A673 (cell line): ENCODE measurements around the gene MPV17. TPM values are rescaled to one million over a fixed set of nuclear protein-coding genes. Genes with fewer than 3 reads are reported as not detected.

Experiments
- Bru-seq: library from RNA; stranded (reverse); fragments of 400-500 nt; gene quantifications from one replicate; lab custom pipeline; 2021; lab: Mats Ljungman, UMichigan
- BruChase-seq, 2 experiments: library from RNA; stranded (reverse); fragments of 400-500 nt; gene quantifications; one replicate each; lab custom pipeline; 2021; lab: Mats Ljungman, UMichigan
- BruUV-seq: library from RNA; stranded (reverse); fragments of 400-500 nt; replicated peaks from 2 replicates; lab custom pipeline; 2021; lab: Mats Ljungman, UMichigan
- CTCF ChIA-PET: fragments of 300-600 bp; sonication (Branson Sonifier 250); formaldehyde crosslinking; loops from one replicate; lab custom pipeline; 2022; ENCODE audit warnings: antibody characterized with exemption; lab: Charles Lee
- POLR2A ChIA-PET: fragments of 300-600 bp; sonication (Branson Sonifier 250); formaldehyde crosslinking; loops from one replicate; lab custom pipeline; 2022; ENCODE audit warnings: antibody characterized with exemption; ENCODE audit not compliant: low non-redundant PET; lab: Charles Lee
- DNase-seq: peaks from one replicate; pipeline ENCODE4 v3.0.0-alpha.2; 2015; ENCODE audit warnings: low spot score
- H3K27ac ChIP-seq: fragments of 200-600 bp; sonication (generic); 2 replicates; pipeline ENCODE4 v1.5.1; 2016; ENCODE audit warnings: mixed run types, low read depth, mild to moderate bottlenecking, mixed read lengths, antibody characterized with exemption, low read length; ENCODE audit not compliant: poor library complexity, severe bottlenecking
- H3K27me3 ChIP-seq: fragments of 200-600 bp; sonication (generic); replicated peaks from 2 replicates; pipeline ENCODE4 v1.6.1; 2017; ENCODE audit warnings: mixed run types, low read depth, mild to moderate bottlenecking, mixed read lengths, antibody characterized with exemption, low read length; ENCODE audit not compliant: insufficient read depth, poor library complexity
- H3K36me3 ChIP-seq: fragments of 200-600 bp; sonication (generic); 2 replicates; pipeline ENCODE4 v1.6.1; 2016; ENCODE audit warnings: mixed run types, mild to moderate bottlenecking, mixed read lengths, antibody characterized with exemption, low read length; ENCODE audit not compliant: insufficient read depth, poor library complexity, severe bottlenecking
- H3K4me1 ChIP-seq: fragments of 200-600 bp; sonication (generic); 2 replicates; pipeline ENCODE4 v1.6.1; 2017; ENCODE audit warnings: mixed run types, mild to moderate bottlenecking, mixed read lengths, antibody characterized with exemption, low read length; ENCODE audit not compliant: insufficient read depth, poor library complexity, severe bottlenecking
- H3K4me3 ChIP-seq: fragments of 200-600 bp; sonication (generic); 2 replicates; pipeline ENCODE4 v1.5.1; 2016; ENCODE audit warnings: low read depth, mixed run types, mild to moderate bottlenecking, mixed read lengths, low read length; ENCODE audit not compliant: poor library complexity, severe bottlenecking
- H3K9me3 ChIP-seq: fragments of 200-600 bp; sonication (generic); 2 replicates; pipeline ENCODE4 v1.6.1; 2016; ENCODE audit warnings: mixed run types, low read depth, mild to moderate bottlenecking, mixed read lengths, antibody characterized with exemption, low read length; ENCODE audit not compliant: poor library complexity, severe bottlenecking
- CTCF ChIP-seq: fragments of 300-800, 200-600 bp; sonication (generic); conservative IDR thresholded peaks from 2 replicates; pipeline ENCODE4 v1.5.1; 2017; ENCODE audit warnings: low read depth, mild to moderate bottlenecking, antibody characterized with exemption, low read length, moderate library complexity, mixed read lengths
- EZH2 ChIP-seq: fragments of 200-600 bp; sonication (generic); IDR thresholded peaks from 2 replicates; pipeline ENCODE4 v1.6.1; 2017; ENCODE audit warnings: borderline replicate concordance, low read depth, mild to moderate bottlenecking, mixed read lengths, antibody characterized with exemption, low read length; ENCODE audit not compliant: poor library complexity, severe bottlenecking
- intact Hi-C: fragments of 100-400 bp; cut with micrococcal nuclease; formaldehyde crosslinking; loops from one replicate; pipeline ENCODE4 v1.10.0; 2022; ENCODE audit not compliant: unreplicated experiment
- long read RNA-seq: library from polyadenylated mRNA; stranded (forward); transcript quantifications from one replicate; pipeline ENCODE4 v2.0.0, GENCODE V29; 2022
- total RNA-seq: library from RNA; stranded (reverse); gene quantifications from 2 replicates; pipeline ENCODE4 v1.2.3, GENCODE V29; 2021

The MPV17 gene
- total RNA-seq (63.4 and 66.3 TPM in 2 replicates), Bru-seq, nascent RNA (percentile 64 among the genes with signal in this experiment), BruChase-seq, experiment 1, labeled RNA remaining after a 2-hour chase (percentile 69 among the genes with signal in this experiment), BruChase-seq, experiment 2, labeled RNA remaining after a 6-hour chase (percentile 73 among the genes with signal in this experiment)
- long read RNA-seq, transcript MPV17-203 (8 exons, 1,005 nt), result major isoform, 33 of 61 reads
- long read RNA-seq, partial matches to known transcripts, result 3 of 61 reads
- long read RNA-seq, other reads (novel, unspliced or antisense), result 17 of 61 reads

DNA sequence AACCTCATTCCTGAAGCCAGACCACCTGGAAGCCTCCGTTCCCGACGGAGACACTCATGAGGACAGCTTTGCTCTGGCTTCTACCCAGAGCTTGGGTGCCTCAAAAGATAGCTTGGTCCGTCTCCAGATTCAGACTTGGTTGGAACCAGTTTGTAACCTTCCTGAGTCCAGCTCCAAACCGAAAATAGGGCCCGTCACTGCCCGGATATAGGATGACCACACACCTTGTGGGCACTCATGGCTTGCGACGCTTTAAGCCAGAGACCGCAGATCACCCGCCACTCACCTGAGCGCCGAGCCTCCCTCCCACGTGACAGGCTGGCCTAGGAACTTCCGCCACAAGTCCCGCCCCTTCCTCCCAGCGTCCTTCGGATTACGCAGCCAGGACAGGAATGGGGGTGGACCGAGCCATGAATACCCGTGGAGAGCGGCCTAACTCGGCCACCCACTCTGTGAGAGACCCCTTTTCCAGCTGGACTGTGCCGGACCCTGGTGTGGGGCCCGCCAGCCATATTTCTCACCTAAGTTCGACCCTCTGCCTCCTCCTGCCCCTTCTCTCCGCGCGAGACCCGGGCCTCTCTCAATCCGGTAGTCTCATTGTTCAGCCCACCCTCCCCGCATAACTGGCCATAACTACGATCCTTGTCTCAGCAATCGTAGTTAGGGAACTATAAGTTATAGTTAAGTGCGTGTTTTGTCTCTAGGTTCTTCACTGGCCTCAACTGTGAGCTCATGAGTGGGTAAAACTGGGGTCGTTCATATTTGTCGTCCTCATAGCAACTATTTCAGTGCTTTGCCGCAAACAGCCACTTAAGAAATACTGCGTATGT lies at the start of gene MPV17:
MPV17 (minus strand) TSS at position 332 of the 830 bp plus-strand sequence. CDS start 580 bp downstream, outside the sequence.
- BruUV-seq, result TSS peak; percentile 96
- Histone ChIP-seq H3K27me3 (no peaks in the 10 kb centered on the region), H3K9me3 (no peaks in the 10 kb centered on the region), H3K4me1 (peaks cover 6% of the 10 kb centered on the region), H3K36me3 (peaks cover 17% of the 10 kb centered on the region), H3K27ac (peak within 1 kb of the TSS; percentile 96), H3K4me3 (peak within 1 kb of the TSS; percentile 65)
- intact Hi-C loops, result no loop called here
- peak; percentile 92 for DNase-seq
- no peak for TF ChIP-seq EZH2
- TF ChIP-seq CTCF, result no peak
- POLR2A ChIA-PET, result interaction anchor here (0.5 kb wide), 1 partner anchor 17 kb away, joined by 5 read pairs; no protein-coding TSS in a partner anchor
- CTCF ChIA-PET, result interaction anchor here (0.6 to 1.0 kb wide), 2 partner anchors 44 to 198 kb away, joined by 4 to 6 read pairs; no protein-coding TSS in a partner anchor

DNA sequence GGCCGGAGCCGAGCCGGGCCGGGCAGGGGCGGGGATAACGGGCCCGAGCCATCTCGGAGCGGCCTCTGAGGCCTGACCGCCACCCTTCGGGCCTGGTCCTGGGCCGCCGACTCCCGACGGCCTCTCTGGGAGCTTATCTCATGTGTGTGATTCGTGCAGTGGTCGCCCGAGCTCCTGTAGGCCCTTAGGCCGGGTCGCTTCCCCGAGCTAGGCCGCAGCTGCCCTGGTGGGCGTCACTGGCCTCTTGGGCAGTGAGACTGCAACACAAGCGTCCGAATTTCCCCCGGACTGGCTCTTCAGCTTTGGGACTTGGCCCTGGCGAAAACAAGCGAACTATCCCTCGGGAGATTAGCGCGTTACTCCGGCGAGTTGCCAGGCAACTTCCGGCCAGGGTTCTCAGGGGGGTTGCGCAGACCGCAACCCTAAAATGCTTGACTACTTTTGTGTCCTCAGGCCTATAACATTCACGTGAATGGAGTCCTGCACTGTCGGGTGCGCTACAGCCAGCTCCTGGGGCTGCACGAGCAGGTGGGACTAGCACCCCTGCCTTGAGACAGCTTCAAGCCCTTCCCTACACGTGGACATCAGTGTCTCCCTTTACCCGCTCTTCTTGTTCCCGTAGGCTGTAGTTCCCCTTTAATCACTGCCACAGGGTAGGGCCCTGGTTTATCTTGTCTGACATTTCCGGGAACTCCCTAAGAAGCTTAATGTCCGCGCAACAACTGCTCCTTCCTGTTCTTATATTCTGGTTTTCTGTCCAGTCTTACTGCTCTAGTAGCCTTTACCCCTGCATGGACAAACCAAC lies 48.1 kb upstream of the MPV17 start:
- H3K36me3 ChIP-seq, result peaks cover 64% of the 10 kb centered on the region
- peaks cover 17% of the 10 kb centered on the region for H3K4me1 ChIP-seq
- TF ChIP-seq CTCF, result no peak
- no peak for TF ChIP-seq EZH2
- ChIA-PET CTCF (no interaction called here), POLR2A (no interaction called here)
- peak overlapping the region; percentile 94 for H3K27ac ChIP-seq
- no peaks in the 10 kb centered on the region for H3K9me3 ChIP-seq
- peak overlapping the region; percentile 95 for H3K4me3 ChIP-seq
- intact Hi-C loops, result loop anchor here (1.0 to 5.0 kb wide), 3 partner anchors 15 to 159 kb away; partner anchors contain the start of genes ATRAID, GTF3C2, SLC30A3 and SLC5A6
- no peaks in the 10 kb centered on the region for H3K27me3 ChIP-seq
- peak; percentile 57 for DNase-seq
- no TSS peak for BruUV-seq
